Stimulated activated CD4-positive, alpha-beta T cell treated with anti-CD3 and anti-CD28 coated beads, TNF-alpha, amount 100 ng/mL, for 4 hours (primary cell): ENCODE data around the gene DUSP22.

Experiments
- DNase-seq, 3 experiments: peaks; one replicate each; pipeline ENCODE4 v3.0.0-alpha.2; 2020; ENCODE audit warnings: low read depth in 3 of 3

The DUSP22 gene

GRCh38 chr6:338815-339262 is 46.6 kb downstream of the DUSP22 start:
- DNase-seq: no peak

GRCh38 chr6:339480-339879 is 47.2 kb downstream of the DUSP22 start:
- DNase-seq: no peak

- no peak for DNase-seq
Observed at GRCh38 chr6:340186-340955, 48.1 kb downstream of the DUSP22 start.

GRCh38 chr6:340991-341827 is 48.9 kb downstream of the DUSP22 start:
- no peak for DNase-seq

DNA sequence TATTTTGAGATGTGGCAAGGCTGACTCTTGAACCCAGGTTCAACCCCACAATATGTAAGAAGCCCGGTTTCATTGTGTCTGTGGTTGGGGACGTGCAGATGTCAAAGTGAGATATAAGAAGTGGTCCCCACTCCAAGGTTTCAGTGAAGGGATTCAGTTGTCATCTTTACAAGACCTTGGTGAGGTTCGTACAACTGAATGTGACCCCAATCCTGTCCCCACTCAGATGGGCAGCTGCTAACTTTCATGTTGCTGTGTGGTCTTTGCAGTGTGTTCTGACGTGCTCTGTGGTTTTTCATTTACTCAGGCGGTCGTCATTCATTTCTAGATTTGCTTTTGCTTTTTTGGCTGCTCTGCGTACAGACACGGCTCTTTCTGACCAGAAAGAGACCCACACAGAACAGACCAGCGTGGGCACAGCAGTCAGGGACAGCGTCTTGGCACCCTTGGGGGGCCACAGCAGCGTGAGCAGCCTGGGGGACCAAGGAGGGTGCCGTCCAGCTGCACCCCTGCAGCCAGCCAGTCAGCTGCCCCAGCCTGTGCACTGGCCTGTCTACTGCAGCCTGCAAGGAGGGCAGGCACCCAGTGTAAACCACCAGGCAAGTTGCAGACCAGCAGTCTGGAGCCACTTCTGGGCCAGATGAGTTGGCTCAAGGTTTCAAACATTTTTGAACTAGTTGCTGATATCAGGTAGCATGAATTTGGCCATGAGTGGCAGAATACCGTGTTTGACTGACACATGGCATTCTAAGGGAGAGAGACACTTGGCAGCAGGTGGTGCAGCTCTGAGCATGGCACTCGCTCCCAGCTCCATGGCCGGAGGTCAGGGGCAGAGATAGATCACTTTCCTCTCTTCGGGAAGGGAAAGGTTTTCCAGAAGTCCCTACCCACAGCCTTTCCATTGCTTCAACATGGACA is 49.9 kb downstream of the DUSP22 start:
- no peak for DNase-seq

DNA sequence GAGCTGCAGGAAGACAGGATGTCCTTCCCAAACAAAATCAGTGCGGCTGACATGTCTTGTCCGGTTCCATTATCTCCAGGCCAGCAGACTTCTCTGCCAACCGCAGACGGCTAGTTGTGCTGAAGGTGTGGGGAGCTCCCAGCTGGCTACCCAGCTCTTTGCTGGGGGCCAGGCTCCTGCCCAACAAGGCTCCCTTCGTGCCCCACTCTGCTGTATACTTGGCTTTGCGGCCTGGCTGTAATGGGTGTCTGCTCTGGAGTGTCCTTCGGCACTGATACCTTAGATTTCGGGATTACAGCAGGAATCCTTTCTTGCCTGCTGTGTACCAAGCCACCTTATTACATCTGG is 50.5 kb downstream of the DUSP22 start:
- no peak for DNase-seq

- no peak for DNase-seq
Observed at GRCh38 chr6:343226-343935, 51.1 kb downstream of the DUSP22 start.

DNA sequence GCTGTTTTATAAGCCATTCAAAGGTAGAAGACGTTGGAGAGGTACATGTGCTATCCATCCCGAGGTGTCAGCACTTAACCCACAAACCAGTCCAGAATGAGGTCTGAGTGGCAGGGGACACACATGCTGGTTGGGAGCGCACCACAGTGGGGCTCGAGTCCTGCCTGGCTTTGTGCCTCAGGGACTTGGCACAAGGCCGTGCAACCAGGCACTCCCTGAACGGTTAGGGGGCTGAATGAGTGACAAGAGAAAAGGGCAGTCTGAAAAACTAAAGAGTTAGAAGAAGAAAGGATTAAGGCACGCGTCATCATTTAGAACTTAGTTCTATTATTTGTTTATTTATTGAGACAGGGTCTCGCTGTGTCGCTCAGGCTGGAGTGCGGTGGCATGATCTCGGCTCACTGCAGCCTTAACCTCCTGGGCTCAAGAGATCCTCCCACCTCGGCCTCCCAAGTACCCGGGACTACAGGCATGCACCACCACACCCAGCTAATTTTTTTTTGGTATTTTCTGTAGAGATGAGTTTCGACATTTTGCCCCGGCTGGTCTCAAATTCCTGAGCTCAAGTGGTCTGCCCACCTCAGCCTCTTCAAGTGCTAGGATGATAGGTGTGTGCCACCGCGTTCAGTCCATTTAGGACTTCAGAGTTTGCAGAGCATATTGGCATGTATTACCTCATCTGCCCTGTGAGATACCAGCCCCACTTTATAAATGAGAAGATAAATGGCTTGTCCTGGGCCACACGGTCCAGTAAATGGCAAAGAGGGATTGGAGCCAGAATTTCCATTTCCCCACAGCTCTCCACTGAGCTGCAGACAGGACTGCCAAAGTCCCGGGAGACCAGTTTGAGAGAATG is 51.9 kb downstream of the DUSP22 start:
- no peak for DNase-seq

DNA sequence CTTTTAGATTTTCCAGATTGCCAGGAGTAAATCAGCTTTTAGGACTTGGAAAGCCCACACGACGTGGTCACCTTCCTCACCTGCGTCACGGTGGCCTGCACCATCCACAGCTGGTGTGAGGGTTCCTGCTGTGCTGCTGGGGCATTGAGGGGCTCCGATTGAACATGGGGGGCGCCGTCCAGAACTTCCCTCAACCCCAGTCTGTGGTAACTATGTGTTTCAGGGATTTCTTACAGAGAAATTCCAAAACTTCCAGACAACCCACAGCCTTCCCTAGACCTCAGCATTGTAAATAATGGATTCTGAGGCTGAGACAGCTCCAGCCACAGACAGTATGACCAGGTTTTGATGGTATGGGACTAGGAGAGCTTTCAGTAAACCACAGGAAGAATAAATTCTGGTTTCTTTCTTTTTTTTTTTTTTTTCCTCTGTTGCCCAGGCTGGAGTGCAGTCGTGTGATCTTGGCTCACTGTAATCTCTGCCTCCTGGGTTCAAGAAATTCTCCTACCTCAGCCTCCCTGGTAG is 52.6 kb downstream of the DUSP22 start:
- DNase-seq: no peak

DNA sequence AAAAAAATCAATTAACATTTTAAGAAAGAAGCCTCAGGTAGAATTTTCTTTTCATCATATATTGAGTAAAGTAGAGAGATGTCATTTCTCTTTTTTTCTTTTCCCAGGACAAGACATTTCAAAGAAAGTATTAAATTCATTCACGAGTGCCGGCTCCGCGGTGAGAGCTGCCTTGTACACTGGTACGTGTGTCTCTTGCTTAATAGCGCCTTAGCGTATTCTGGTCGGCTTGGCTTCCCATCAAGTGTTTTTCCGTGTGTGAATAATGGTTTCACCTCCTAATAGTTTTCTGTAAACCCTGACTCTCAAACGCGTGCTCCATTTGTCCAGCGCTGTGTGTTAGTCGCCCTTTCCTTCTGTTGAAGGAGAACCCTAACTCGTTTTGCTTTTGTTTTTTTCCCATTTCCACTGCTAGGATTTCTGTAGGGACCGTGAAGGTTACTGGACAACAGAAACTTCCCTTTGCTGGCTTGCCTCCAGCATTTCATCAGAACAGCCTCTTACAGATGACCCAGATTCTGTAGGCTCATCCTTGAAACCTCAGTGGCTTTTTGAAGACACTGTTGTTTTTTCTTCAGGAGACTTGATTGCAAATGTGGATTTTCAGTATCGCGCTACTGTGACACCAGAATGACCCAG is 53.6 kb downstream of the DUSP22 start:
- DNase-seq: no peak

DNA sequence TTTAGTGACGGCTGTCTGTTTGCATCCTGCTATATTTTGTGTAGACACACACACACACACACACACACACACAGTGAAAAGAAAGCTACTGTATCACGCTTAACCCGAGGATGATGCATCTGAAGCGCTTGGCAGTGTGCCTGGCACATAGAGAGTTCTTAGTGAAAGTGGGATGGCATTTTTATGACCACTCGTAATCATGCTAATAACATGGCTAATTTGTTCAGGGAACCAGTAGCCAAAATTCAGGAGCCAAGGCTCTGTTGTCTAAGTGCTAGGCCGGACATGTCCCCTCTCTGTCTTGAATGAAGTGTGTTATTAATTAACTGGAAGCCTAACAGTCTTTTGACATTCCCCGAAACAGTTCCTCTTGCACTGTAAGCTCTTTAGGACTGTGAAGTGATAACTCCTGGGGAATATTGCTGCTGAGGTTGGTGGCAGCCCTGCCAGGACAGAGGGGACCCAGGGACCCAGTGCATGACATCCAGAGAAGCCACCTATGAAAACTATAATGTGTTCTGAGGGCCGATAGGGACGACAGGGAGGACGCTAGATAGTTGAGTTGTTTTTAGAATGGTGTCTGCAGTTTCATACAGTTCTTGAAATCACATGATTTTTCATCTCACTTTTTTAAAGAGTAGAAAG is 54.2 kb downstream of the DUSP22 start:
- DNase-seq: no peak

- DNase-seq: no peak
Observed at GRCh38 chr6:347232-347631, 54.9 kb downstream of the DUSP22 start.

- no peak for DNase-seq
Observed at GRCh38 chr6:347951-348859, 55.9 kb downstream of the DUSP22 start.

DNA sequence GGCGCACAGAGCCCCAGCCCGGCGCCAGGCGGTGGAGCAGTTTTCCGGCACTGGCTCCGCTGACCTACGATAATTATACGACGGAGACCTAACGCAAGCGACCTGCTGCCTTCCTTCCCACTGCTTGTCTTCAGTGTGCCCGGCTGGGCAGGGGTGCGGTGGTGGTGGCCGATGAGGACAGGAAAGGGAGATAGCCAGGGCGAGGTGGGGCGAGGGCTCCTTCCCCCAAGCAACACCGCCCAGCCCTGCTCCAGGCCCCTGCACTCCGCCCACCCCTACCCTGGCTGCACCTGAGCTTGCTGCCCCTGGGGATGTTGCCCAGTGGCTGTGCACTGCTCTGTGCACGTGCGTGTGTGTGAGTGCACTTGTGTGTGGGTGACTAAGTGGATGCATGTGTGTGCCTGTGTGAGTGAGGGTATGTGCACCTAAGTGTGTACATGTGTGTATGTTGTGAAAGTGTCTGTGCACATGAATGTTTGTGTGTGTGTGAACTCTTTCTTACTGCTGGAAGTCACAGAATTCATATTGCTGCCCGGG is 56.6 kb downstream of the DUSP22 start:
- DNase-seq: no peak

GRCh38 chr6:349491-349921 is 57.2 kb downstream of the DUSP22 start:
- DNase-seq: no peak

DNA sequence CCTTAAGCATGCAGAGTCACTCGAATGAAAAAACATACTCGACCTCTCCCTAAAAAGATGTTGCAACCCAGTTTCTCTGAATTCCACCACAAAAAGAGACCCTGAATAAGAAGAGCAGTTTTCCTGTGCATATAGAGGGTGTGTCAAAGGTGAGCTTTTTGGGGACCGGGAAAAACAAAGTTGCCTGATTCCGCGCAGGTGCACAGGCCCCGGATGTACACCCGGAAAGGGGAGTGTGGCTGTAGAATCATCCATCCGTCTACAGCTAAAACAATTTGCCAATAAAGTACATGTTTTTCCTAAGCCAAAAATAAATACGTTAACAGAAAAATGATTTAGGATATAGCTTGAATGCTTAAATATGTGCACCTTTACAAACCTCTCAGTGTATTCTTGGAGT is 58.1 kb downstream of the DUSP22 start:
- DNase-seq: no peak

DNA sequence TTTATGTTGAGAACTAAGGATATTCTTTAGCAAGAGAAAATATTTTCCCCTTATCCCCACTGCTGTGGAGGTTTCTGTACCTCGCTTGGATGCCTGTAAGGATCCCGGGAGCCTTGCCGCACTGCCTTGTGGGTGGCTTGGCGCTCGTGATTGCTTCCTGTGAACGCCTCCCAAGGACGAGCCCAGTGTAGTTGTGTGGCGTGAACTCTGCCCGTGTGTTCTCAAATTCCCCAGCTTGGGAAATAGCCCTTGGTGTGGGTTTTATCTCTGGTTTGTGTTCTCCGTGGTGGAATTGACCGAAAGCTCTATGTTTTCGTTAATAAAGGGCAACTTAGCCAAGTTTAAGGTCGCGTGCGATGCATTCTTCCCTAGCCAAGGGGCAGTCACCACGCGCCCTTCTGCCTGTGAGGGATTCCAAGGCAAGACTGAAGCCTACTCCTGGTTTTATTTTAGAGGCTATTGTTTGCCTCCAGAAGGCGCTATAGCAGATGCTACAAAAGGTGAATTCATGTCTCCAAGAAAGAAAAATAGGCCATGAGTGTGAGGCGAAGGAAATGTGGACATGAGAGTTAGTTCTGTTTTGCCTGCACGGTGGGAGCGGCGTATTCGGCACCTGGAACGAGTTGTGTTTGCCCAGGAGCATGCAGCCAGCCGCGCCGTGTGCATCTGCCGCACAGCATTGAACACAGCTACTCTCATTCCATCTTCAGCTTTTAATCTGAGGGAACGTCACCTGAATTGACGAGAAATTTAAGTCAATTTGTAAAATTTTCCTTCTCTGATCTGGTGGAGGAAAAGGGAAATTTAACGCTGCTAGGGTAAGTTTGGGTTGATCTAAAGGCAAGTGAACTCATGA is 59.0 kb downstream of the DUSP22 start:
- no peak for DNase-seq
